WI38 (cell line): ENCODE measurements around the gene UPF1.
A peak's percentile ranks its signal among the peaks of the same experiment; 100 is the strongest.

Experiments
- H3K4me3 ChIP-seq: 2 replicates; pipeline ENCODE4 v1.5.1; 2011; ENCODE audit warnings: low read depth, mild to moderate bottlenecking, control low read depth, low read length
- TF ChIP-seq, protein P1 (sequence below): IDR thresholded peaks from 2 replicates; pipeline ENCODE4 v1.5.1; 2012; ENCODE audit warnings: low read depth, mild to moderate bottlenecking, control low read depth, low read length

UPF1 gene

DNA sequence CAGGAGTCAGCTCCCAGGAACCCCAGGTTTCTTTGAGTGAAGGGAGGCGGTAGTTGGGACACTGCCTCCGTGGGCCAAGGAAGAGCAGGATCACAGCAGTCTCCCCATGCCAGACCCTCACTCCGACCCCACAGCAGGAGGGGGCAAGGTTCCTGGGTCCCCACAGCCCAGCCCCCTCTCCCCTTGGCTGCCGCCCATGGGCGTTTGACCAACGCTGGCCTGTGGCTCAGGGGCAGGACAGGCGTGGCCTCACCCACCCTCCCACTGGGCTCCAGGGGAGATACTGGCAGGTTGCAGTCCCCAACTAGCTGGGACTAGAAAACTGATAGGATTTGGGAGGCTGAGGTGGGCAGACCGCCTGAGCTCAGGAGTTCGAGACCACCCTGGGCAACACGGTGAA lies 78.3 kb downstream of the UPF1 start:
- TF ChIP-seq, protein P1, sequence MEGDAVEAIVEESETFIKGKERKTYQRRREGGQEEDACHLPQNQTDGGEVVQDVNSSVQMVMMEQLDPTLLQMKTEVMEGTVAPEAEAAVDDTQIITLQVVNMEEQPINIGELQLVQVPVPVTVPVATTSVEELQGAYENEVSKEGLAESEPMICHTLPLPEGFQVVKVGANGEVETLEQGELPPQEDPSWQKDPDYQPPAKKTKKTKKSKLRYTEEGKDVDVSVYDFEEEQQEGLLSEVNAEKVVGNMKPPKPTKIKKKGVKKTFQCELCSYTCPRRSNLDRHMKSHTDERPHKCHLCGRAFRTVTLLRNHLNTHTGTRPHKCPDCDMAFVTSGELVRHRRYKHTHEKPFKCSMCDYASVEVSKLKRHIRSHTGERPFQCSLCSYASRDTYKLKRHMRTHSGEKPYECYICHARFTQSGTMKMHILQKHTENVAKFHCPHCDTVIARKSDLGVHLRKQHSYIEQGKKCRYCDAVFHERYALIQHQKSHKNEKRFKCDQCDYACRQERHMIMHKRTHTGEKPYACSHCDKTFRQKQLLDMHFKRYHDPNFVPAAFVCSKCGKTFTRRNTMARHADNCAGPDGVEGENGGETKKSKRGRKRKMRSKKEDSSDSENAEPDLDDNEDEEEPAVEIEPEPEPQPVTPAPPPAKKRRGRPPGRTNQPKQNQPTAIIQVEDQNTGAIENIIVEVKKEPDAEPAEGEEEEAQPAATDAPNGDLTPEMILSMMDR: no peak
- H3K4me3 ChIP-seq: no peak overlapping the region

DNA sequence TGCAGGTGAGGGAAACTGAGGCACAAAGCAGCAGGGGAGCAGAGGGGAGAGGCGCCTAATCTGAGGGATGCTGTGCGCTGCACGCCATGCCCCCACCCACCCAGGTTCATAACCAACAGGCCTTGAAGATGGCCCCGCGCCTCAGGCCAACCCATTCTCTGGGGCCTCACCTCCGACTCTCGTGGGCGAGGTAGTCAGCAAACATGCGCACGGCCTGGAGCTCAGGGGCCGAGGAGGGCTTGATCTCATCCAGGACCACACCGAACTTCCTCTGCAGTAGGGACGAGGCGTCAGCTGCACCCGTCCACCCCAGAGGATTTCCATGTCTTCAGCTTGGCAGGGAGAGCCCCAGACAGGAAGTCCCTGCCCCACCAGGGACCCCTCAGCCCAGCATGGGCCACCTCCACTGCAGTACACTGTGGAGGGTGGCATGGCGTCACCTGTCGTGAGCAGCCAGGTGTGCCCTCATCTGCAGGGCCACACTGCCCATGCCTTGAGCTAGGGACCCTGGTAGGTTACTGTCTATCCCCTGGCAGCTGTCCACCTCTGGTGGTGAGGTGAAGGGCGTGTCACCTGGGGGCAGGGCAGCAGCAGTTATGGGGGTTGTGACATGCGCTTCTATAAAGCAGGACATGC lies 79.2 kb downstream of the UPF1 start:
- TF ChIP-seq, protein P1: no peak
- no peak overlapping the region for H3K4me3 ChIP-seq

DNA sequence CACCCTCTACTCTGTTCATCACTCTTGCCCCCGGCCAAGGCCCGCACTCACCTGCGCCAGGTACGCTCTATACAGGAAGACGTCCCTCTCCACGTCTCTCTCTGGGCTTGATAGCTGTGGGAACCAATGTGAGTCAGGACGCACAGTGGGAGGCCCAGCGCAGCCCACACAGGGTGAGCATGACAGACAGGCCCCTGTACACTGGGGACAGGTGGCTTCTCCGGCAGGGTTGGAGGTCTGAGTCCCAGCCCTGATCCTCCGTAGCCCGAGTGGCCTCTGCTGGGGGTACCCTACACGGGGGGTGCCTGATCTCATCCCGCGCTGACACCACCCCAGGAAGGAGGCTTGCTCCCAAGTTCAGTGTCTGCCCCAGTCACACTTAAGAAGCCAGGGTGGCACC lies 81.2 kb downstream of the UPF1 start:
- H3K4me3 ChIP-seq: no peak overlapping the region
- TF ChIP-seq, protein P1: no peak

DNA sequence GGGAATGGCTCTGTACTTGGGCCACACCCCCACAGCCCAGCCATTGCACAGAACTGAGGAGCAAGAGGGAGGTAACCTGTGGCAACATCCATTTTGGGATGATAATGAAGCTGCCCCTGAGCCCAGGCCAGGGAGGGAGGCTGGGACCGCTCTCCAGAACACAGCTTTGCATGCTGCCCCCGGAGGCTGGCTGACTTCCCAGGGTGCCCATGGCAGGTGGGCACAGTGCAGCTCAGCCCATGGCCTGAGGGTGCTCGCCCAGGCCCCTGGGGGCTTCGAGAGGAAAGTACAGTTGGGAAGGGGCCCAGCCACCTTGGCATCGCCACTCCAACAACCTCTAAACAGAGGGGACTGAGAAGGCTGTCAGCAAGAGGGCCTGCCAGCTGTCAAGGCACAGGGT lies 81.7 kb downstream of the UPF1 start:
- TF ChIP-seq, protein P1: no peak
- H3K4me3 ChIP-seq: no peak overlapping the region

DNA sequence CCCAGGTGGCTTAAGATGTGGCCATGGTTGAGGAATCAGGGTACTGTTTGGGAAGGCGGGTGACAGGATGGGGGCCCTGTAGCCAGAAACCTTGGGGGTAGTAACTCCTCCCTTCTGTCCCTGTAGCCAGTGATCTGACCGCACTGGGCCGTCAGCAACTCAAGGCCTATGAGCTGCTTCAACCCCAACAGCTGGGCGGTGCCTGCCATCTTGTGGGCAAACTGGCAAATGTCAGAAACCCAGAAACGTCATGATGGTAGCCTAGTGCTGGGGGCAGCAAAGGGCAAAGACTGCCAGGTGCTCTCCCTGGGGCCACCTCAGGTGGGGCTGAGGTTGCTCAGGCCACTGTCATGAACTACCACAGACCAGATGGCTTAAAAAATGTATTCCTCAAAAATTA lies 83.9 kb downstream of the UPF1 start:
- TF ChIP-seq, protein P1: no peak
- no peak overlapping the region for H3K4me3 ChIP-seq

DNA sequence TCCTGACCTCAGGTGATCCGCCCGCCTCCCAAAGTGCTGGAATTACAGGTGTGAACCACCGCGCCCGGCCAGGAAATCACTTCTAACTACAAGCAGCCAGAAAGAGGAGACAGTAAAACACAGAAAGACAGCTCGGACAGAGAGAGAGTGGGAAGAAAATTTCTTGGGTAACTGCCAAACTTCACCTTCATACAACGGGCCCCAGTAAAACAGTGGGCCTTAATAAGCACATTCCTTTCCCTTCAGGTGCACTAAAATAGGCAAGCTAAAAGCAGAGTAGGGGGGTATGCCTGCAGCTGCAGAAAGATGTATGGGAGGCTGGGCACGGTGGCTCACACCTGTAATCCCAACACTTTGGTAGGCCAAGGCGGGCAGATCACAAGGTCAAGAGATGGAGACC lies 85.8 kb downstream of the UPF1 start:
- peak overlapping the region; percentile 93 for H3K4me3 ChIP-seq
